SK-N-SH (cell line): ENCODE results near the gene CCDC149. TPM values are rescaled to one million over a fixed set of nuclear protein-coding genes. Genes with fewer than 3 reads are reported as not detected.

Source experiments
- CTCF ChIA-PET: fragments of 300-600, 350-600 bp; formaldehyde crosslinking; extraction: SDS; loops from one replicate; lab custom pipeline; 2021; lab: Yijun Ruan, JAX
- POLR2A ChIA-PET: fragments of 350-600 bp; sonication (Branson Sonifier 250); formaldehyde crosslinking; extraction: SDS; loops from one replicate; lab custom pipeline; 2020; ENCODE audit warnings: antibody characterized with exemption, inconsistent platforms; lab: Yijun Ruan, JAX
- DNase-seq: peaks from one replicate; pipeline ENCODE4 v3.0.0; 2012
- H2AFZ ChIP-seq: fragments of 200-600 bp; sonication (generic); 2 replicates; pipeline ENCODE4 v1.8.1; 2016; ENCODE audit warnings: antibody characterized with exemption, mild to moderate bottlenecking, low read depth
- H3F3A ChIP-seq: fragments of 200-600 bp; sonication (generic); replicated peaks from 2 replicates; pipeline ENCODE3; 2016; ENCODE audit warnings: antibody characterized with exemption, mild to moderate bottlenecking; ENCODE audit not compliant: insufficient read depth
- H3K27ac ChIP-seq, 2 experiments: fragments of 200-500 bp in 1 of 2; fragments of 200-600 bp in 1 of 2; sonication (Bioruptor generic) in 1 of 2; sonication (generic), shearing (Covaris generic) in 1 of 2; 2 replicates each; pipeline versions ENCODE4 v1.5.1 to v1.6.1; 2014 to 2016; ENCODE audit warnings: low read depth in 2 of 2, inconsistent platforms in 1 of 2, low read length in 1 of 2, mild to moderate bottlenecking in 1 of 2, mixed read lengths in 1 of 2
- H3K27me3 ChIP-seq: fragments of 200-600 bp; sonication (generic), shearing (Covaris generic); 2 replicates; pipeline ENCODE4 v1.6.1; 2016; ENCODE audit warnings: mixed run types; ENCODE audit not compliant: insufficient read depth
- H3K36me3 ChIP-seq, 2 experiments: fragments of 200-500 bp in 1 of 2; fragments of 200-600 bp in 1 of 2; sonication (Bioruptor generic) in 1 of 2; sonication (generic) in 1 of 2; replicated peaks in 1 of 2; 2 replicates each; pipeline versions ENCODE3 to v1.5.1; 2014 to 2016; ENCODE audit warnings: low read length in 1 of 2, mild to moderate bottlenecking in 1 of 2; ENCODE audit not compliant: insufficient read depth in 2 of 2, control insufficient read depth in 1 of 2
- H3K4me1 ChIP-seq, 2 experiments: fragments of 200-500 bp in 1 of 2; fragments of 200-600 bp in 1 of 2; sonication (Bioruptor generic) in 1 of 2; sonication (generic), shearing (Covaris generic) in 1 of 2; 2 replicates each; pipeline versions ENCODE4 v1.5.1 to v1.6.1; 2014 to 2016; ENCODE audit warnings: low read depth in 1 of 2, low read length in 1 of 2, mixed run types in 1 of 2; ENCODE audit not compliant: insufficient read depth in 2 of 2, control insufficient read depth in 1 of 2
- H3K4me2 ChIP-seq: fragments of 200-600 bp; sonication (generic), shearing (Covaris generic); 2 replicates; pipeline ENCODE4 v1.6.1; 2017; ENCODE audit warnings: mixed run types
- H3K4me3 ChIP-seq, 2 experiments: fragments of 200-500 bp in 1 of 2; fragments of 200-600 bp in 1 of 2; sonication (Bioruptor generic) in 1 of 2; sonication (generic), shearing (Covaris generic) in 1 of 2; 2 replicates each; pipeline versions ENCODE4 v1.5.1 to v1.8.1; 2014 to 2016; ENCODE audit warnings: low read depth in 2 of 2, inconsistent platforms in 1 of 2, low read length in 1 of 2, mild to moderate bottlenecking in 1 of 2, mixed read lengths in 1 of 2, moderate library complexity in 1 of 2
- H3K79me2 ChIP-seq: fragments of 200-600 bp; sonication (generic); 2 replicates; pipeline ENCODE4 v1.8.1; 2017; ENCODE audit warnings: mild to moderate bottlenecking; ENCODE audit not compliant: insufficient read depth
- H3K9ac ChIP-seq: fragments of 200-600 bp; sonication (generic); 2 replicates; pipeline ENCODE4 v1.6.1; 2017; ENCODE audit warnings: mixed run types
- H3K9me2 ChIP-seq: fragments of 200-600 bp; sonication (generic); 2 replicates; pipeline ENCODE4 v1.6.1; 2017; ENCODE audit warnings: mixed run types
- H3K9me3 ChIP-seq: fragments of 200-600 bp; sonication (generic); 2 replicates; pipeline ENCODE4 v1.6.1; 2017; ENCODE audit warnings: mixed run types, mild to moderate bottlenecking, moderate library complexity
- H4K20me1 ChIP-seq: fragments of 200-600 bp; sonication (generic); 2 replicates; pipeline ENCODE4 v1.6.1; 2017; ENCODE audit warnings: mild to moderate bottlenecking, mixed run types; ENCODE audit not compliant: insufficient read depth
- ELF1 ChIP-seq: IDR thresholded peaks from 2 replicates; pipeline ENCODE4 v1.4.0; 2012
- EP300 ChIP-seq, 2 experiments: IDR thresholded peaks; 2 replicates each; pipeline versions ENCODE4 v1.4.0 to v1.6.1; 2012; ENCODE audit warnings: borderline replicate concordance in 1 of 2, low read depth in 1 of 2, low read length in 1 of 2
- FOSL2 ChIP-seq: IDR thresholded peaks from 2 replicates; pipeline ENCODE4 v1.4.0; 2012; ENCODE audit warnings: low read depth, mild to moderate bottlenecking, moderate library complexity, borderline replicate concordance
- NRF1 ChIP-seq: IDR thresholded peaks from 2 replicates; pipeline ENCODE4 v1.6.1; 2012; ENCODE audit warnings: low read depth, mild to moderate bottlenecking, low read length
- RXRA ChIP-seq: IDR thresholded peaks from 2 replicates; pipeline ENCODE4 v1.4.0; 2012; ENCODE audit warnings: low read depth, mild to moderate bottlenecking, borderline replicate concordance
- TAF1 ChIP-seq: IDR thresholded peaks from 2 replicates; pipeline ENCODE4 v1.6.1; 2012; ENCODE audit warnings: low read depth, mild to moderate bottlenecking, low read length, moderate library complexity, borderline replicate concordance
- WGBS: methylation state at CpG from one replicate; pipeline ENCODE4 v1.1.6; 2017; ENCODE audit warnings: low lambda C conversion rate; 5-methylcytosine and 5-hydroxymethylcytosine counted together
- polyA plus RNA-seq, 3 experiments: library from polyadenylated mRNA; depleted of rRNA; stranded (reverse); fragments of >200 nt; gene quantifications; 2 replicates each; pipeline ENCODE4 v1.2.3, GENCODE V29; 2012
- TF ChIP-seq, protein P1 (sequence below): IDR thresholded peaks from 2 replicates; pipeline ENCODE4 v1.4.0; 2012; ENCODE audit warnings: low read depth, borderline replicate concordance
- TF ChIP-seq, protein P2 (sequence below): fragments of 150-350 bp; IDR thresholded peaks from 2 replicates; pipeline ENCODE4 v1.6.1; 2016; ENCODE audit warnings: mild to moderate bottlenecking, low read depth, low read length
- TF ChIP-seq, protein P3 (sequence below): IDR thresholded peaks from 2 replicates; pipeline ENCODE4; 2012
- TF ChIP-seq, protein P4 (sequence below): fragments of 200-600 bp; sonication (generic); IDR thresholded peaks from 2 replicates; pipeline ENCODE4 v1.6.1; 2017; ENCODE audit warnings: antibody characterized with exemption, mild to moderate bottlenecking, moderate library complexity
- TF ChIP-seq, protein P5 (sequence below): IDR thresholded peaks from 2 replicates; pipeline ENCODE4 v1.4.0; 2012; ENCODE audit warnings: low read depth
- TF ChIP-seq, protein P6 (sequence below): IDR thresholded peaks from 2 replicates; pipeline ENCODE4 v1.6.1; 2012; ENCODE audit warnings: mild to moderate bottlenecking, low read depth, low read length, moderate library complexity

CCDC149 gene
- polyA plus RNA-seq, 1 of the 3 experiments (the other 2 are of a cell fraction): 5.5 TPM

DNA sequence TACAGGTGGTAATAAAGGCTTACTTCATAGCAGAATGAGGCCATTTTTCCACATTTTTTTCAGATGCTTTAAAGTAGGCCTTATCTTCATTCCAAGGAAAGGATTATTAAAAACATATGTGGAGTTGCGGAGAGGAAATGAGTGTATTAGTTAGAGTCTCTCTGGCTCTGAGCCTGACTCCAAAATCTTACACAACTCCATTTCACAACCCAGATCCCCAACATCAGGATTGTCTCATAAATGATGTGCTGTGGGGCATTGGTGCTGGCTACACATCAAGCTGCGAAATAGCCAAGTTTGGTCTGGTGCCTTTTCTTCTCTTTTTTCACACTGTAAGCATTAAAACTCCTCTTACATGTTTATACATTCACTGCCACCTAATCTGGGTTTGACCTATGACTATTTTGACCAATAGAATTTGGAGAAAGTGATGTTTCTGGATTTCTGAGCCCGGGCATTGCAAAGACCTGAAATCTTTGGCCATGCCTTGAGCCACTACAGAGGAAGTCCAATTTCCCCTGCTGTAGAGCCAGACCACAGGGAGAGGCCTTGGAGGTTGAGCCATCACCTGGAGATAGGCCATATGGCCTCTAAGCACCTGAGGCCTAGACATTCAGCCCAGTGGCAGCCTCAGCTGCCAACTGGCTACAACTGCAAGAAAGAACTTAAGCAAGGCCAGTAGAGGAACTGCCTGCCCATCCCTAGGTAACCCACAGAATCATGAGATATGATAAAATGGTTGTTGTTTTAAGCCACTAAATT lies 134.2 kb downstream of the CCDC149 start (continued):
- TF ChIP-seq, protein P1, sequence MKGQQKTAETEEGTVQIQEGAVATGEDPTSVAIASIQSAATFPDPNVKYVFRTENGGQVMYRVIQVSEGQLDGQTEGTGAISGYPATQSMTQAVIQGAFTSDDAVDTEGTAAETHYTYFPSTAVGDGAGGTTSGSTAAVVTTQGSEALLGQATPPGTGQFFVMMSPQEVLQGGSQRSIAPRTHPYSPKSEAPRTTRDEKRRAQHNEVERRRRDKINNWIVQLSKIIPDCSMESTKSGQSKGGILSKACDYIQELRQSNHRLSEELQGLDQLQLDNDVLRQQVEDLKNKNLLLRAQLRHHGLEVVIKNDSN: no peak
- TF ChIP-seq FOSL2 (peak; percentile 47; the same call in 1 of the 2 replicates), ELF1 (no peak)
- TF ChIP-seq, protein P2, sequence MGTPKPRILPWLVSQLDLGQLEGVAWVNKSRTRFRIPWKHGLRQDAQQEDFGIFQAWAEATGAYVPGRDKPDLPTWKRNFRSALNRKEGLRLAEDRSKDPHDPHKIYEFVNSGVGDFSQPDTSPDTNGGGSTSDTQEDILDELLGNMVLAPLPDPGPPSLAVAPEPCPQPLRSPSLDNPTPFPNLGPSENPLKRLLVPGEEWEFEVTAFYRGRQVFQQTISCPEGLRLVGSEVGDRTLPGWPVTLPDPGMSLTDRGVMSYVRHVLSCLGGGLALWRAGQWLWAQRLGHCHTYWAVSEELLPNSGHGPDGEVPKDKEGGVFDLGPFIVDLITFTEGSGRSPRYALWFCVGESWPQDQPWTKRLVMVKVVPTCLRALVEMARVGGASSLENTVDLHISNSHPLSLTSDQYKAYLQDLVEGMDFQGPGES: no peak
- TF ChIP-seq, protein P3, sequence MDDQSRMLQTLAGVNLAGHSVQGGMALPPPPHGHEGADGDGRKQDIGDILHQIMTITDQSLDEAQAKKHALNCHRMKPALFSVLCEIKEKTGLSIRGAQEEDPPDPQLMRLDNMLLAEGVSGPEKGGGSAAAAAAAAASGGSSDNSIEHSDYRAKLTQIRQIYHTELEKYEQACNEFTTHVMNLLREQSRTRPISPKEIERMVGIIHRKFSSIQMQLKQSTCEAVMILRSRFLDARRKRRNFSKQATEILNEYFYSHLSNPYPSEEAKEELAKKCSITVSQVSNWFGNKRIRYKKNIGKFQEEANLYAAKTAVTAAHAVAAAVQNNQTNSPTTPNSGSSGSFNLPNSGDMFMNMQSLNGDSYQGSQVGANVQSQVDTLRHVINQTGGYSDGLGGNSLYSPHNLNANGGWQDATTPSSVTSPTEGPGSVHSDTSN: peak; percentile 78
- TF ChIP-seq, all 33 proteins: peak for 13

DNA sequence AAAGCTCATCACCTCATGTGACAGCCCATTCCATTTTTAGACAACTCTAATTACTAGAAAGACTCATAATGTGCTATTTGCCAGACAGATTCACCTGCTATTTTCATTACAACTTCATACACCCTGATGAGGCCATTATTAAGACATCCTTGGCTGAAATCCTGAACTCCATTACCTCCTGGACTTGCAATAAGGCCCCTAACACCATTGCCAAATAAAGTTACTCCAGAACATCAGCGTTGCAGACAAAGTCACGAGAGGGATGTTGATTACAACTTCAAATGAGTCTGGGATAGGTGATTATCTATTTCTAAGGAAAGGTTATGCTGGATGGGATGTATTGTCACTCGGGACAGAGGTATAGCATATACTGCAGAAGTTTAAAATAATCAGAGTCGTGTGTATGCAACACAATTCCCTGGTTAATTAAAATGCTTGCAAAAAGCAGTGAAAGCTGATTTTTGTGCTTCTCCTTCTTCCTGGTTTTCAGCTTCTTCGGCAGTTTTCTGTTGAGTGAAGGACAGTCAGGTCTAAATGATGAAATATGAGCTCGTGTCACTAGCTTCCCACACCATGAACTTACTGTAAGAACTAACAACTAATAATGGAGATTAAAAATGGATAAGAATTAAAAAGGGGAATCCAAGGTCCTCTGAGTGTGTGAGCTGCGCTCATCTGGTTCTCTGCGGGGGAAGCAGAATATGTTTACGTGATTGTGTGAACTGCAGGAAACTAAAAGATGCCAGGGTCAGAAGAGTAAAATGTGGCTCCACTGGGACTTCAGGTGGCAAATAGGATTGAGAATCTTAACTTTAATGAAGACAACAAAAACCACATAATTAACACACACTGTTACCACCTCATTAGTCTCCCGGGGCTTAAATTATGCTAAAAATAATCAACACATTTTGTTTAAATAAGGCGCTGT lies 135.0 kb downstream of the CCDC149 start:
- Histone ChIP-seq H3K4me2 (peak overlapping the region; percentile 52; the same call in 1 of the 2 replicates), H3K4me1 (peaks cover 3 to 26% of the 10 kb centered on the region in 2 experiments), H3K9me2 (no peaks in the 10 kb centered on the region), H3K27ac (peak overlapping the region; percentile 80 to 87), H3K27me3 (no peaks in the 10 kb centered on the region), H2AFZ (no peak overlapping the region), H3K9me3 (no peaks in the 10 kb centered on the region), H3K79me2 (no peaks in the 10 kb centered on the region), H4K20me1 (no peaks in the 10 kb centered on the region)
- ChIA-PET CTCF (no interaction called here), POLR2A (no interaction called here)
- no peak for DNase-seq
- WGBS: 22% methylated on average over 11 of the region's 11 CpGs
- TF ChIP-seq, protein P4, sequence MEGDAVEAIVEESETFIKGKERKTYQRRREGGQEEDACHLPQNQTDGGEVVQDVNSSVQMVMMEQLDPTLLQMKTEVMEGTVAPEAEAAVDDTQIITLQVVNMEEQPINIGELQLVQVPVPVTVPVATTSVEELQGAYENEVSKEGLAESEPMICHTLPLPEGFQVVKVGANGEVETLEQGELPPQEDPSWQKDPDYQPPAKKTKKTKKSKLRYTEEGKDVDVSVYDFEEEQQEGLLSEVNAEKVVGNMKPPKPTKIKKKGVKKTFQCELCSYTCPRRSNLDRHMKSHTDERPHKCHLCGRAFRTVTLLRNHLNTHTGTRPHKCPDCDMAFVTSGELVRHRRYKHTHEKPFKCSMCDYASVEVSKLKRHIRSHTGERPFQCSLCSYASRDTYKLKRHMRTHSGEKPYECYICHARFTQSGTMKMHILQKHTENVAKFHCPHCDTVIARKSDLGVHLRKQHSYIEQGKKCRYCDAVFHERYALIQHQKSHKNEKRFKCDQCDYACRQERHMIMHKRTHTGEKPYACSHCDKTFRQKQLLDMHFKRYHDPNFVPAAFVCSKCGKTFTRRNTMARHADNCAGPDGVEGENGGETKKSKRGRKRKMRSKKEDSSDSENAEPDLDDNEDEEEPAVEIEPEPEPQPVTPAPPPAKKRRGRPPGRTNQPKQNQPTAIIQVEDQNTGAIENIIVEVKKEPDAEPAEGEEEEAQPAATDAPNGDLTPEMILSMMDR: no peak
- TF ChIP-seq, protein P5, sequence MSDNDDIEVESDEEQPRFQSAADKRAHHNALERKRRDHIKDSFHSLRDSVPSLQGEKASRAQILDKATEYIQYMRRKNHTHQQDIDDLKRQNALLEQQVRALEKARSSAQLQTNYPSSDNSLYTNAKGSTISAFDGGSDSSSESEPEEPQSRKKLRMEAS: no peak
- TF ChIP-seq TAF1 (no peak), EP300 (IDR thresholded peaks at IDR 0.05; ENCODE audit: borderline replicate concordance in 1 of 2, low read depth in 1 of 2, low read length in 1 of 2) (no peak), RXRA (no peak), NRF1 (no peak)
- TF ChIP-seq, protein P6, sequence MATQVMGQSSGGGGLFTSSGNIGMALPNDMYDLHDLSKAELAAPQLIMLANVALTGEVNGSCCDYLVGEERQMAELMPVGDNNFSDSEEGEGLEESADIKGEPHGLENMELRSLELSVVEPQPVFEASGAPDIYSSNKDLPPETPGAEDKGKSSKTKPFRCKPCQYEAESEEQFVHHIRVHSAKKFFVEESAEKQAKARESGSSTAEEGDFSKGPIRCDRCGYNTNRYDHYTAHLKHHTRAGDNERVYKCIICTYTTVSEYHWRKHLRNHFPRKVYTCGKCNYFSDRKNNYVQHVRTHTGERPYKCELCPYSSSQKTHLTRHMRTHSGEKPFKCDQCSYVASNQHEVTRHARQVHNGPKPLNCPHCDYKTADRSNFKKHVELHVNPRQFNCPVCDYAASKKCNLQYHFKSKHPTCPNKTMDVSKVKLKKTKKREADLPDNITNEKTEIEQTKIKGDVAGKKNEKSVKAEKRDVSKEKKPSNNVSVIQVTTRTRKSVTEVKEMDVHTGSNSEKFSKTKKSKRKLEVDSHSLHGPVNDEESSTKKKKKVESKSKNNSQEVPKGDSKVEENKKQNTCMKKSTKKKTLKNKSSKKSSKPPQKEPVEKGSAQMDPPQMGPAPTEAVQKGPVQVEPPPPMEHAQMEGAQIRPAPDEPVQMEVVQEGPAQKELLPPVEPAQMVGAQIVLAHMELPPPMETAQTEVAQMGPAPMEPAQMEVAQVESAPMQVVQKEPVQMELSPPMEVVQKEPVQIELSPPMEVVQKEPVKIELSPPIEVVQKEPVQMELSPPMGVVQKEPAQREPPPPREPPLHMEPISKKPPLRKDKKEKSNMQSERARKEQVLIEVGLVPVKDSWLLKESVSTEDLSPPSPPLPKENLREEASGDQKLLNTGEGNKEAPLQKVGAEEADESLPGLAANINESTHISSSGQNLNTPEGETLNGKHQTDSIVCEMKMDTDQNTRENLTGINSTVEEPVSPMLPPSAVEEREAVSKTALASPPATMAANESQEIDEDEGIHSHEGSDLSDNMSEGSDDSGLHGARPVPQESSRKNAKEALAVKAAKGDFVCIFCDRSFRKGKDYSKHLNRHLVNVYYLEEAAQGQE: no peak
- TF ChIP-seq, all 33 proteins: peak for 0
- H3F3A ChIP-seq: peaks cover 28% of the 10 kb centered on the region
- H3K9ac ChIP-seq: no peak overlapping the region; the same call in 1 of the 2 replicates
- H3K4me3 ChIP-seq: no peak overlapping the region
- H3K36me3 ChIP-seq: no peaks in the 10 kb centered on the region
